Measurements from ENCODE around the gene SPINDOC.

Gene SPINDOC

DNA sequence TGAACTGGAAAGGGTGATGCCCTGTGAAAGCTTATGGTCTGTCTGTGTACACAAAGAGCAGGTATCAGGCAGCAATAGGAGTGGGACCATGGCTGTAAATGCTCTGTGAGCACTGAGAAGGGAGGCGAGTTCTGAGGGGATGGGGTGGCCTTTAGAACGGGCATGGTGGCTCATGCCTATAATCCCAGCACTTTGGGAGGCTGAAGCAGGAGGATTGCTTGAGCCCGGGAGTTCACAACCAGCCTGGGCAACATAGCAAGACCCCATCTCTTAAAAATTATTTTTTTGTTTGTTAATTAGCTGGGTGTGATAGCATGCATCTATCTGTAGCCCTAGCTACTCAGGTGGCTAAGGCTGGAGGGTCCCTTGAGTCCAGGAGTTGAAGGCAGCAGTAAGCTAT is 3.5 kb downstream of the SPINDOC start:
- TF ChIP-seq, protein P1, sequence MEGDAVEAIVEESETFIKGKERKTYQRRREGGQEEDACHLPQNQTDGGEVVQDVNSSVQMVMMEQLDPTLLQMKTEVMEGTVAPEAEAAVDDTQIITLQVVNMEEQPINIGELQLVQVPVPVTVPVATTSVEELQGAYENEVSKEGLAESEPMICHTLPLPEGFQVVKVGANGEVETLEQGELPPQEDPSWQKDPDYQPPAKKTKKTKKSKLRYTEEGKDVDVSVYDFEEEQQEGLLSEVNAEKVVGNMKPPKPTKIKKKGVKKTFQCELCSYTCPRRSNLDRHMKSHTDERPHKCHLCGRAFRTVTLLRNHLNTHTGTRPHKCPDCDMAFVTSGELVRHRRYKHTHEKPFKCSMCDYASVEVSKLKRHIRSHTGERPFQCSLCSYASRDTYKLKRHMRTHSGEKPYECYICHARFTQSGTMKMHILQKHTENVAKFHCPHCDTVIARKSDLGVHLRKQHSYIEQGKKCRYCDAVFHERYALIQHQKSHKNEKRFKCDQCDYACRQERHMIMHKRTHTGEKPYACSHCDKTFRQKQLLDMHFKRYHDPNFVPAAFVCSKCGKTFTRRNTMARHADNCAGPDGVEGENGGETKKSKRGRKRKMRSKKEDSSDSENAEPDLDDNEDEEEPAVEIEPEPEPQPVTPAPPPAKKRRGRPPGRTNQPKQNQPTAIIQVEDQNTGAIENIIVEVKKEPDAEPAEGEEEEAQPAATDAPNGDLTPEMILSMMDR (IDR thresholded peaks at IDR 0.05; ENCODE audit: extremely low read depth, insufficient read depth, missing control alignments): no peak
- in situ Hi-C loops (cut with MboI; ENCODE audit: low pct_unique_long_range_greater_than_20kb, low sequenced_read_pairs, unreplicated experiment): no loop called here
- DNase-seq (ENCODE audit: low spot score): no peak

DNA sequence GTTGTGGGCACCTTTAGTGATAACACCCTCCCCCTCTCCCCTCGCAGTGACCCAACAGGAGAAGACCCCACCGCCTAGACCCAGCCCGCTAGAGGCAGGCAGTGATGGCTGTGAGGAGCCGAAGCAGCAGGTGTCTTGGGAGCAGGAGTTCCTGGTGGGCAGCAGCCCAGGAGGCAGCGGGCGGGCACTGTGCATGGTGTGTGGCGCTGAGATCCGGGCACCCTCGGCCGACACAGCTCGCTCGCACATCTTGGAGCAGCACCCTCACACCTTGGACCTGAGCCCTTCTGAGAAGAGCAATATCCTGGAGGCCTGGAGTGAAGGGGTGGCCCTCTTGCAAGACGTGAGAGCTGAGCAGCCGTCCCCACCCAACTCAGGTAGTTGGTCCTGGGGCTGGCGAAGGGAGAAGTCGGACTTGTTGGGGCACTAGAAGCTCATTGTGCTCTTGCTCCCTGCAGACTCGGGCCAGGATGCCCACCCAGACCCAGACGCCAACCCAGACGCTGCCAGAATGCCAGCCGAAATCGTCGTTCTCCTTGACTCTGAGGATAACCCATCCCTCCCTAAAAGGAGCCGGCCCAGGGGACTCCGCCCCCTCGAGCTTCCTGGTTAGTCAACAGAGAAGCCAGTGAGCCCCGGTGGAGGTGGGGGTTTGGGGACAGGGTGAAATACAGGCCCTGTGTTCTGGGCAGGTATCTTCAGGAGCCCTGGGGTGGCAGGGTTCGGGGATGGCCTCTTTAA is 4.7 kb downstream of the SPINDOC start:
- DNase-seq (ENCODE audit: low spot score): no peak
- TF ChIP-seq, protein P1 (IDR thresholded peaks at IDR 0.05; ENCODE audit: extremely low read depth, insufficient read depth, missing control alignments): no peak
- in situ Hi-C loops (cut with MboI; ENCODE audit: low pct_unique_long_range_greater_than_20kb, low sequenced_read_pairs, unreplicated experiment): no loop called here

- TF ChIP-seq, protein P1 (IDR thresholded peaks at IDR 0.05; ENCODE audit: extremely low read depth, insufficient read depth, missing control alignments): no peak
- no peak for DNase-seq (ENCODE audit: low spot score)
- in situ Hi-C loops (cut with MboI; ENCODE audit: low pct_unique_long_range_greater_than_20kb, low sequenced_read_pairs, unreplicated experiment): no loop called here
These were observed 5.4 kb downstream of the SPINDOC start for GRCh38 chr11:63818609-63819008.

GRCh38 chr11:63821411-63821810 is 8.2 kb downstream of the SPINDOC start:
- TF ChIP-seq, protein P1 (IDR thresholded peaks at IDR 0.05; ENCODE audit: extremely low read depth, insufficient read depth, missing control alignments): no peak
- no peak for DNase-seq (ENCODE audit: low spot score)
- in situ Hi-C loops (cut with MboI; ENCODE audit: low pct_unique_long_range_greater_than_20kb, low sequenced_read_pairs, unreplicated experiment): no loop called here

DNA sequence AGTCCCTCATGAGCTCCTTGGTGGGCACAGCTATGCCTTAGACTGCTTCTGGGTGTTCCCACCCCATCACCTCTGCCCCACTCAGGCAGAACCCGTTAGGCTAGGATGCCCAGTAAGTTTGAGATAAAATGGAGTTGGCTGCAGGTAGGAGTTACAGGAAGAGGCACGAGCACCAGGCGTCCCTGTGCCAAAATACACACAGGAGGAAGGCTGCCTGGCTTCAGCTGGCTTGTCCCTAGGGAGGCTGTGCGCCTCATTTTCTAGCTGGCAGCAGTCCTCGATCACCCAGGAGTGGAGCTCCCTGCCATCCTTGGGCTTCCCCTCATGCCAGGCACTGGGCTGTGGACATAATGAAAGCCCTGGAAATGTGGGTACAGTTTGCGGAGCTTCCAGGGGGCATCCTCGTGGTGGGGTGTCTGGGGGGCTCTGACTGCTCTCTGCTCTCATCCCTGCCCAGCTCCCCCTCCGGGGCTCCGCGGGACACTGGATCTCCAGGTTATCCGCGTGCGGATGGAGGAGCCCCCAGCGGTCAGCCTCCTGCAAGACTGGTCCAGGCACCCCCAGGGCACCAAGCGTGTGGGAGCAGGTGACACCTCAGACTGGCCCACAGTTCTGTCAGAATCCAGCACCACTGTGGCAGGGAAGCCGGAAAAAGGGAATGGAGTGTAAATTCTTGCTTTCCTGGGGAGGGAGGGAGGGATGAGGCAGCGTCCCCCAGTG is 13.4 kb downstream of the SPINDOC start:
- peak; percentile 3 for DNase-seq (ENCODE audit: low spot score)
- TF ChIP-seq, protein P1 (IDR thresholded peaks at IDR 0.05; ENCODE audit: extremely low read depth, insufficient read depth, missing control alignments): no peak
- in situ Hi-C loops (cut with MboI; ENCODE audit: low pct_unique_long_range_greater_than_20kb, low sequenced_read_pairs, unreplicated experiment): no loop called here

- no peak for DNase-seq (ENCODE audit: low spot score)
- in situ Hi-C loops (cut with MboI; ENCODE audit: low pct_unique_long_range_greater_than_20kb, low sequenced_read_pairs, unreplicated experiment): loop anchor here (10.0 kb wide), 1 partner anchor 115 kb away; no protein-coding TSS in a partner anchor
- TF ChIP-seq, protein P1 (IDR thresholded peaks at IDR 0.05; ENCODE audit: extremely low read depth, insufficient read depth, missing control alignments): peak; percentile 50
These were observed 16.7 kb downstream of the SPINDOC start for GRCh38 chr11:63829823-63830489.
